NCI-H69 (cell line): Measurements from ENCODE around the gene NRIP1.

Experiments
- DNase-seq: peaks from one replicate; lab custom pipeline; 2025; lab: John Stamatoyannopoulos, UW

NRIP1 gene

DNA sequence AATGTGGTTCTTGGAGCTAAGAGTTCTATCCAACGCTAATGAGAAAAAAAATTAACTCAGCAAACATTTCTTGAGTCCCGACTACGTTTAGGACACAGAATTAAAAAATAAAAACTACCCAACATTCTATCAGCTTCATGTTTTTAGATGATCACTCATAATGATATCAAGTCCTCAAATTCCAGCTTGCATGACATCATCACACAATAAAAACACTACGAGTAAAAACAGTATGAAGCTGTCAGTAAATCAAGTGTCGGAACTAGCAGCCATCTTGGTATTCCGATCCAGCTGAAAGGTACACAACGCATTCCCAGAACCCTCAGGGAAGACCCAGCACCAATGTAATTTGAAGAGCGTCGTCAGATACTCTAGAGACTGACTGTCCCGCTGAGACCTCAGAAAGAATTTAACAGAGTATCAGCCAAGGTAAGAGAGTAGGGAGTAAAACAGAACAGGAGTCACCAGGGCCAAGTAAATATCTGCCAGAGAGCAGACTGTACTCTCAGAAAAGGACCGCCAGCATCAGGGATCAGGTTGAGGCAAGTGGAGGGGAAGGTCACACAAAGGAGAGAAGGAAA, 57.0 kb downstream of the NRIP1 start:
- no peak for DNase-seq

DNA sequence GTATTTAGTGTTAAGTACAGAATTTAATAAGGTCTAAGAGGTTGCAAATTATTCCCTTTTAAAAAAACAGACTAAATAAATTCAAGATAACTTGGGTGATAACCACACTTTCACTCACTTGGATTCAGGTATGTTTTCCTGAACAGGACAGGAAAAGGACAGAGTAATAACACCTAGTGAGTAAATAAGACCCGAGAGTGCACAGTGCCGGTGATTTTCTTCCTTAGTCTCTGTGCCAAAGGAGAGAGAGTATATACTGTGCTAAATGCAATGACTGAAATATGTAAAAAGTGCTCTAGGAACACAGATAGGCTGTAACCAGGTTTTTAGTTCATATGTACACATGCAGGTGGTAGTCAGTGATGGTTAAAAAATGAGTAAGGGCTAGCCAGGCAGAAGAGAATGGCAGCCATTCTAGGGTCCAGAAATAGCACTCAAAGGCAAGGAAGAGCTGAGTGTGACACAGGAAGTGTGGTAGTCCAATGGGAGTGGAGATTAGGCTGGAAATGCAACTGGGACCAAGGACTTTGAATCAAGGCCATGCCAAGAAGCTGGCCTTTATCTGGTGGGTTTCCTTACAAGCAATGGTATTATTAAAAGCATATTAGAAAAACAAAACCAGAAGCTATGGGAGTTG, 58.1 kb downstream of the NRIP1 start:
- peak; percentile 62 for DNase-seq

DNA sequence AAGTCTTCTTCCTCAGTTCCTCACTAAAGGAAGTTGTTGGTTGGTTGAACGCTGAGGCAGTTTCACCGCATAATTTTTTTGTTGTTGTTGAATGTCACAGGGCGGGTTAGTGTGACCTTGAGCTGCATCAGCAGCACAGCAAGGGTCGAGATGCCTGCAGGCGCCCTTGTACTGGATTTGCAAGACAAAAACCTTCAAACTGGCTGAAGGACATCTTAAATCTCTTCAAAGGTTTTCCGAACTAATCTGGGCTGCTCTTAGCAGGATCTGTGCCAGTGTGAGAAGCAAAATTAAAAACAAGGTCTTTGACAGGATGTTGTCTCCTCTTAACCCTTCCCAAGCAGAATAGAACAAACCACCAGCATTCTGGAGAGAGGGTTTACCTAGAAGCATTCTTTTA, 59.4 kb downstream of the NRIP1 start:
- DNase-seq, result peak; percentile 65

DNA sequence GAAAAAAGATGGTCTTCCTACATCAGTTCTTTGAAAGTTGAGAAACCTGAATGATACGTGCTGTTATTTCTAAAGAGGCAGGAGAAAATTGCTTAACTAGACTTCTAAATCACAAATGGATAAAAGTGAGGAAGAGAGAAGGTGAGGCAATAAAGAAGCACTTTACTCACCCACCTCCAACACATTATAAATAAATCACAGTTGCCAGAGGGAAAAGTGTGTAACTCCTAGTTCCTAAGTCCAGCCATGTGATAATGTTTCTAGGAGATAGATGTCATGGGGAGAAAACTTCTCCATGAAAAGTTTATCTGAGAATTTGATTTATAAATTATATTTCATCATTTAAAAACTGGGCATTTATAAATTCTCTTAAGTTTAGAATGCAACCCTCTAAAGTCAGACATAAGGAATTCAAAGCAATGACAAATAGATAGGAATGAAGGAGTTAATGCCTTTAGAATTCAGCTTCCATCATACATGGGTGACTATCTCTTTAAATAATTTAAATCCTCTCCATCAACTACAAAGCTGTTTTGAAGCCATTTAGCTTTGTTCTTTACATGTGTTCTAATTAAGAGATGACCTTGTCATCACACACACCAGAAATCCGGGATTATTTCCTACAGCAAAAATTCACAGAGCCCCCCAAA, 60.0 kb downstream of the NRIP1 start:
- peak; percentile 61 for DNase-seq

DNA sequence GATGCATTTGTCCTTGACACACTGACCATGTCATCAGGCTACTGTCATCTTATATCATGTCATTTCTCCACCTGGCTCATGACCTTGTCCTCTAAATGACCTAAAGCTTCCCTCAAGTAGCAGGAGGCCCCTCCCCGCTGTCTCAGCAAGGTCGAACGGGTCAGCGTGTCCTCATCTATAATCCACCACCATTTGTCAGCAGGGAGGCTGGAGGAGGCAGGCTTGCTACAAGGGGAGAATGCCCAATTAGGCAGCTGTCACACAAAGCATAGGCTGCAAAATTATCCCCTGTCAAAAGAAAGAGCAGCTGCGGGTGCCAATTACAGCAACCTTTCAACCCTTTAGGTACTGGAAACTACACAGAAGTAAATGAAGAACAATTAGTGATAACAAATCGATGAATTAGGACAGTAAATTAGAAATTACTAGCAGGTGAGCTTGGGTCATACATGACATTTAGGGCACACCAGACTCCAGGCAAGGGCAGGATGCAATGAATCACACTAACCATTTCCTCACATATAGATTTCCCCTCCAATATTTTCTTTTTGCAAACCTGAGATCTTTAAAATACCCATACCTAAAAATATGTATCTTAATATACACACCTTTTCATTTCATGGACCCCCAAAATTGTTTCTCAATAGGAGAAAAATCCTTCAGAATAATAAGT, 61.2 kb downstream of the NRIP1 start:
- peak; percentile 99 for DNase-seq

DNA sequence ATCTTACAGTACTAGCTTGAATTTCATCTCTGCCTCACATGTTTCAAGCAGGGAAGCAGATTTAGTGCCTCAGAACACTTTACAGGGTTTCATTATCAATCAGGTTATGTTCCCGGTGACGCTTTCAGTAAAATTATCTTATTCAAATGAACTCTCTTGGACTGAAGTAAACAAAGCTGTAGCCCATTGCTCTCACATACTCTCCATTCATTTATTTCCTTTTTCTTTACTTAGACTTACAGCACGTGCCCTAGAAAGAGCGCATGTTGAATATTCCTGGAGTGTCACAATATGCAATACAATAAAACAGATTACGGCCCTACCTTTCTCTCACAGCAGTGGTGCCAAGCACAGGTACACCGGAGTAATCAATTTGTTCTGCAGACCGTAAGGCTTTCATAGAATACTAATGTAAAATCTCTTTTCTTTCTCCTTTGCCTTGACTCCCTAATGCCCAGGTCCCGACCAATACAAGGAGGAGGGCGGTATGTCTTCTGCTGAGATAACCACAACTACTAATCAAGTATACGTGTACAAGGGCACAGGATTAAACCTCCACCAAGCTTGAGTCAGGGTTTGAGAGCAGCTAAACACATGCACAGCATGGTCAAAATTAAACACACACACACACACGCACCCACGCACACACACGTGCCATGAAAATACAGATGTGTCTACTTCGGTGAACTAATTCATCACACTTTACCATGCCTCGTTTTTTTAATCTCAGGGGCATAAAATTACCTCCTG, 62.8 kb downstream of the NRIP1 start:
- peak; percentile 94 for DNase-seq

DNA sequence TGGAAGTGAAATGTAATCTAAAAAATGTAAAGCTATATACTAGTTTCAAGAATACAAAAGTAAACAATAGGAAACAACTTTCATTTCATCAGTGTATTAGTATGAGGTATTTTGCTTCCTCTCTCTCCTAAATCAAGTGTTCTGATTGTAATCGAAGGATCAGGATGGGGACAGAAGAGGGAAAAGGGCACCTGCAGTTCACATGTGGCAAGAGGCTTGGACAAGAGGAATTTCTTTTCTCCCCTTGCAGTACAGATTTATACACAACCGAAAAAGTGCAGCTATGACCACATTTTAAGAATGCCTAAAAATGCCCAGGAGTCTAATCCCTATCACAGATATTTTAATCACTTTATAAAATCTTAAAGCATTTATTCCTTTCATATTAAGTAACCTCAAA, 63.7 kb downstream of the NRIP1 start:
- peak; percentile 75 for DNase-seq

DNA sequence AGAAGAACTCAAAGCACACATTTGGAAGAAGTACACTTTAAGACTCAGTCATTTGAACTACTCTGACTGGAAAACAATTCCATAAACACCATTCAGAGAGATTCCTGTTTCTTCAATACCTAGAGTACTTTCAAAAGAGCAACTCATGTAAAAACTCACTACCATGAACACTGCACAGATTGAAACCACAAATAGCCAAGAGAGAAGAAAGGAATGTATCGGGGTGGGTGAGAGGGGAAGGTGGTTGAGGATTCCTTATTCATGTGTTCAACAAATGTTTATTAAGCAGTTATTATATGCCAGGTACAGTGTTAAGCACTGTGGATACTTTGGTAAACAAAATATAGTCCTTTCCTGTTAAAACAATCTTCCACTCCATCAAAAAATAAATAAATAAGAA, 64.7 kb downstream of the NRIP1 start:
- DNase-seq, result peak; percentile 16

DNA sequence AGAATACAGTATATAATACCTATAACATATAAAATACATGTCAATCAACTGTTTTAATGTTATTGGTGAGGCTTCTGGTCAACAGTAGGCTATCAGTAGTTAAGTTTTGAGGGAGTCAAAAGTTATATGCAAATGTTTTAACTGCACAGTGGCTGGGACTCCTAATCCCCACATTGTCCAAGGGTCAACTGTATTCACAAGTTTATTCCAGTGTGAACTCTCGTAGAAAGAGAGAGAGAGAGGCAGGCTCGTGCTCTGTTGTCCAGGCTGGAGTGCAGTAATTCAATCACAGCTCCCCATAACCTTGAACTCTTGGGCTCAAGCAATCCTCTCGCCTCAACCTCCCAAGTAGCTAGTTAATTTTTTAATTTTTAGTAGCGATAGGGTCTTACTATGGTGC, 66.0 kb downstream of the NRIP1 start:
- DNase-seq, result no peak

DNA sequence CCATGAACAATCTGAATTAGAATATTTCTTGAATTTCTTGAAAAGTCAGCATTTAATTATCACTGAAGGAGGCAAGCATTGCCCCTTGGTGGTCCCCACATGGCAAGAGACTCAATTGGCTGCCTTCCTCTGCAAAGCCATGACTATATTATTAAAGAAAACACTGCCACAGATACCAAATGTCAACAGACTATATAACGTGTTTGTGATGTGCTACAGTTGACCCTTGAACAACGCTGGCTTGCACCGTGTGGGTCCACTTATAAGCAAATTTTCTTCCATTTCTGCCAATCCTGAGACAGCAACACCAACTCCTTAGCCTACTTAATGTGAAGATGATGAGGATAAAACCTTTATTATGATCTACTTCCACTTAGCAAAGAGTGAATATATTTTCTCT, 66.5 kb downstream of the NRIP1 start:
- DNase-seq, result no peak

DNA sequence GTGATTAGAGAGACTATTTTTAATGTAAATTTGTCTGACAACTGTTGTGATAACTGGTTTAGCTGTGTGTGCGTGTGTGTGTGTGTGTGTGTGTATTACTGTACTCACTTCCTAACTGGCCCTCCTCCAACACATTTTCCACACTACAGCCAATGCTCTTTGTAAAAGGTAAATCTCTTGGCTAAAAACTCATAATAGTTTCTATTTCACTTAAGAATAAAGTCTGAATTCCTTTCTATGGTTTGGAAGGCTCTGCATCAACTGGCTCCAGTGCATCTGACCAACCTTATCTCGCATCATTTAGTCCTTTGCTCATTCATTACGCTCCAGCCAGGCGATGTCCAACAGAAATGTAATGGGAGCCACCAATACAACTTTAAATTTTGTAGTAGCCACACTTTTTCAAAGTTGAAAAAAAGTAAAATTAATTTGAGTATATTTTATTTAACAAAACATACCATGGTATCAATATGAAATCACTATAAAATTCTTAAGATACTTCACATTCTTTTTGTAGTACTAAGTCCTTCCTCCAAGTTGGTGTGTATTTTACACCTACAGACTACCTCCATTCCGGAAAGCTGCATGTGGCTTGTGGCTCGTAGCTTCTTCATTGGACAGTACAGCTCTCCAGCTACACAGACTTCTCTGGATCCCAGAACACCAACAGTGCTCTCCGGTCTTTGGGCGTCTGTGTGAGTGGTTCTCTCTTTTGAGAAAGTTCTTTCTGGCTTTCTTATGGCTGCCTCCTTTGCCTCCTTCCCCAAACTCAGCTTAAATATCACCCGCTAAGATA, 68.9 kb downstream of the NRIP1 start:
- peak; percentile 46 for DNase-seq

DNA sequence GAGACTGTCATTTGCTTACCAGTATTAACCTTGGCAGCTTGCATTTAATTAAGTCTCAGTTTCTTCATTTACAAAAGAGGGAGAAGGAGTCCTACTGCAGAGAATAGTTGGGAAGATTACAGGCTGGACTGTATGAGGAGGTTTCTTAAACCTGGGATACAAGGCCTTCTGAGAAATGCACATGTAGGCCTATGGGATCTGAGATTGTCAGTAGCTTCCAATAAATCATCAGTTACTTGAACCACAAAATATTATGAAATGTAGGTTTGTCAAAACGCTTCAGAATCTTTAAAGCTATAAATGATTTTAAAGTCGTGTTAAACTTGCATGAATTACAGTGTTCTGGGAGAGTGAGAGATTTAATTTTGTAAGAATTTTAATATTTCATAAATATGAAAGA, 69.6 kb downstream of the NRIP1 start:
- DNase-seq, result peak; percentile 12

DNA sequence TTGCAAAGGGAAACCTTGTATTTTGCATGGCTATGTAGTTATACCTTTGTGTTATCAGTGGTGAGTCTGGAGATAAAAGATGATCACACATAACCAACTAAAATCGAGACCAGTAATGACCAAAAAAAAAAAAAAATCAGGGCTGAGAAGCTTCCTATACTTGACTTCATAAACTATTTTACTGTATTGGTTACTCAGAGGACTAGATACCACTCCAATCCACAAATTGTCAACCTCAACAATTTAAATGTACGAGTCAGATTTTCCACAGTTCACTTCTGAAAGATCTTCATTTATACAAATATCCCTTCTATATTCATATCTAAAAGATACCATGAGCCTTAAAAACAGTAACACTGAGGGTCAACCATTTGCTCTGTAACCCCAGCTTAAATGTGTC, 71.7 kb downstream of the NRIP1 start:
- no peak for DNase-seq

DNA sequence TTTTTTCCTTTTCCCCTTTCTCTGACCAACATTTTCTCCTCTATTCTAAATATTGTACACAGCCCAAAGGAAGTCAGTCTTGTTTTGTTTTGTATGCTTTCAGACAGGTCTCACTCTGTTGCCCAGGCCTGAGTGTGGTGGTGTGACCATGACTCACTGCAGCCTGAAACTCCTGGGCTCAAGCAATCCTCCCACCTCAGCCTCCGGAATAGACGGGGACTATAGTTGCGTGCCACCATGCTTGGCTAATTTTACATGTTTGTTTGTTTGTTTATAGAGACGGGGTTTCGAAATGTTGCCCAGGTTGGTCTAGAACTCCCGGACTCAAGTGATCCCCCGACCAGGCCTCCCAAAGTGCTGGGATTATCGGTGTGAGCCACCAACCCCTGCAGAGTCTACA, 72.8 kb downstream of the NRIP1 start:
- DNase-seq, result no peak

DNA sequence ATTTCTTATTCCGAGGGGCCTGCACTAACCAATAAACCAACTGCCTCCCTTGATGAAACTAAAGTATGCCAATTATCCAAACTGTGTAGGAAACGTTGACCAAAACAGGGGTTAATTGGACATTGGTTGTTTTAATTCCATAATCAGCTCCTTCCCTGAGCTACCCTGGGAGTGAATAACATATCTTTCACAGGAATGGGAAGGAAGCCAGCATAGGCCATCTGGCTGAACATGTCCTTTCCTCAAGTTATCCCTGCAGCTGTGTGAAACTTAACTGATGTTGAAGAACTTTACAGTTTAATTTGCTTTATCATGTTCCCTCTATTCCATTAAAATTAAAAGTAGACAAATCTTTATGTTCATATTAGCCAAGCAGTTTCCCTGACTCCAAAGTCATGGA, 75.4 kb downstream of the NRIP1 start:
- peak; percentile 88 for DNase-seq

DNA sequence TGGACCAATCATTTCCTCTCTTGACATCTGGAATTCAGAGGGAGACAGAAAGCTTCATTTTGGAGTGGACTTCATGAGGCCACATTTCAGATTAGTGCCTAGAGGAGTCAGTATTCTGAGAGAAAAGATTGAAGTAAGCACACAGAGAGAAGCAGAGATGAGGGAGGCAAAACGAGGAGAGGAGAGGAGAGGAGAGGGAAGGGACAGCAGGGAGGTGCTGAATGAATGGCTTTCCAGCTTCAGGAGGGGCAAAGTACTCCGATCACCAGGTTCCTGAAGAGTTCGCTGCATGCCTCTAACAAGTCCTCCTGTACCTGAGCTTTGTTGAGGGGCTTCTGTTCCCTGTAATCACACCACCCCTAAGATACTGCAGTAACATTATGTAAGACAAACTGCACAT, 76.0 kb downstream of the NRIP1 start:
- DNase-seq, result peak; percentile 57

DNA sequence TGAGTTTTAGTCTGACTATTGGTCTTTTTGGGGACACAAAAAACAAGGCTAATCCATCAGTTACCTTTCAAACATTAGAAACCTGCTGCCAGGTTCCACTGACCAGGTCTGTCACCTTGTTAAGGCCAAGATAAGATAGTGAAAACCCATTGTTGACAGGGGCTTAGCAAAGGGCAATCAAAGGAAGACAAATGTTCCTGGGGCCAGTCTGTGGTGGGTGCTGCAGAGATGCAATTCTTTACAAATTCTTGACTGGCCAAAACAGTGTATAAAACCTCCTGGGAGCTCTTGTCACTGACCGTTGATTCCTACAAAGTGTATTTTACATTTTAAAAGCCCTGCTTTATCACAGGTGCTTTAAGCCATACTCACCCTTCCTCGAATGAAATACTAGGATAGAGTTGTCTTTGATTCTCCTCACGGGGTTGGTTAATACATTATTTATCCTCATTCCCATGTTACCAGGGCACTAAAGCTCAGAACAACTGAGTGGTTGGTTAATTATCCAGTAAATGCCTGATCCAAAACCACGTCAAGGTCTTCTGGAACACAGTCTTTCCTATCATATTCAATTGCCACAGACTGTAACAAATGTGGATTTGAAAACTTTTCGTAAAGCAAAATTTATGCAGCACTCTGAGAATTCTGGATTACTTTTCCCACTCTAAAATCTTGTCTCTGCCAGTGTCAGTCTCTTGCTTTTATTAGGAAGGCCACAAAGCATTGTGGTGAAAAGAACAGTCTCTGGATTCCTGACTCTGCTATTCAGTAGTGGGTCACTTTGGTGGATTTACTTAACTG, 77.2 kb downstream of the NRIP1 start:
- no peak for DNase-seq

DNA sequence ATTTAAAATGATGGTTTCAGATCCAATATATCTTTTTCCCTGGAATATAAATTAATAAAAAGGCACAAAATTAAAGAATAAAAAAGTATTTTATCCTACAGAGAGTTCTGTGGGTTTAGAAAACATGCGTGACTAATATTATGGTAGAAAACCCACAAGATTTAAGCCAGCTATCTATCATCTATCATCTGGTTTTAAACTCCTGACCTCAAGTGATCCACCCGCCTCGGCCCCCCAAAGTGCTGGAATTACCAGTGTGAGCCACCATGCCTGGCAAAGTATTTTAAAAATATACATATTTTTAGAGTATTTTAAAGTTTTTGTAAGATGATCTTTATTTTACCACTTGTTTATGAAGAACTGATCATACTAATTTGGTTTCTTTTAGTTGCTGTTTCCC, 79.5 kb downstream of the NRIP1 start:
- DNase-seq, result no peak

DNA sequence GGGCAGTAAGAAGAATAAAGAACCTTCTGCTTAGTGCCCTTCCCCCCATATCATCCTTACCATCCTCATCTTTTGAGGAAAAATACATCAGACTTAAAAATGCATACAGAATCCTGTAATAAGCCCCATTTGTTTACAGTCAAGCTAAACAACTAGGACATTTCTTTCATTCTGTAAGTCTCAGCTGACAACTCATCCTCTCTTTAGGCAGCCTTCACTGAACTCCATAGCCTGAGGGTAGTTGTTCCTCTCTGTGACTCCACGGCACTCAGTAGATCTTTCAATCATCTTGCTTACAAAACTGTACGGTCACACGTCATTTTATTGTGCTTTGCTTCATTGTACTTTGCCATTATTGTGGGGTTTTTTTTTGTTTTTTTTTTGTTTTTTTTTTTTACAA, 82.5 kb downstream of the NRIP1 start:
- DNase-seq, result peak; percentile 22

DNA sequence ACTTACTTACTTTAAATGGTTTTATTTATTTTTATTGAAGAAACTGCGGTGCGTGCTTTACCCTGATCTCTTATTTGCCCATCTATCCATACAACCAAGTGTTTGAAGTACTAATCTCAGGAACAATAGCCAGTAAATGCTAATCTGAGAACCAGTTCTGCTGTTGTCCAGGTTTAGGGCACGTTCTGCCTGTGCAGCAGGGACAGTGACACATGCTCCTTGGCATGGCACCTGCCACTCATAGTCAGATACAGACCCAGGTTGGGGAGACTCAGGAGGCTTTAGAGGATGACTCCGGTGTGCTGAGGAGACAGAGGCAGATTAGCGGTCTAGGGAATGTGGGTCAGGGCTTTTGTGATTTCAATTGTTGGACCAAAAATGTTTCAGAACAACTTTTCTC, 83.6 kb downstream of the NRIP1 start:
- peak; percentile 8 for DNase-seq

DNA sequence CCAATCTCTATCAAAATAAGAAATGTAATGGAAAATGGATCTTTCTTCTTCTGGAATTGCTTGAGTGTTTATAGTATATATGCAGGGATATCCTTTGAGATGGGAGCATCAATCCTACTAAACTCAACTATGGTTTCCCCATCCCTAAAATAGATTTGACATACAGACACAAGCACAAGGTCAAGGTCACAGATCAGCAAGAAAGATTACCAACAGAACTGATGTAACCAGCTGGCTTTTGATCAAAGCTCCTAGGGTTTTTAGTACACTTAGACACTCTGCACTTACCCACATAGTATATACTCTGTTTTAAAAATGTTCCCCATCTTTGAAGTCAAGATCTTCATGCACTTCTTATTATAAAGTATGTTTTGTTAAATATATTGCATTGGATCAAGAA, 85.5 kb downstream of the NRIP1 start:
- DNase-seq, result peak; percentile 16
